Ureter (tissue), 1 donor: ENCODE data around the gene UTP4. TPM values are rescaled to one million over a fixed set of nuclear protein-coding genes. Genes with fewer than 3 reads are reported as not detected.
"Not testable (repeated sequence)": the region's sequence is repeated elsewhere in the genome, so short reads cannot be mapped to it uniquely, and the experiment has no call there.

ENCODE experiments used
- DNase-seq: peaks from one replicate; pipeline ENCODE4 v3.0.0-alpha.2; 2020; ENCODE audit warnings: low spot score
- total RNA-seq: library from RNA; stranded (reverse); gene quantifications from one replicate; pipeline ENCODE4 v1.2.4, GENCODE V29; 2023
- donor health status: DM: yes; HTN: yes; CAD: no.

The UTP4 gene
- total RNA-seq, 1 donor from 2014 or later: 47.4 TPM

GRCh38 chr16:69110406-69110805, 22.0 kb upstream of the UTP4 start:
- no peak for DNase-seq

GRCh38 chr16:69111216-69111875, 21.1 kb upstream of the UTP4 start:
- no peak for DNase-seq

GRCh38 chr16:69111876-69112230, 20.6 kb upstream of the UTP4 start:
- DNase-seq: no peak

- DNase-seq: no peak
Observed at GRCh38 chr16:69112285-69113129, 19.9 kb upstream of the UTP4 start.

DNA sequence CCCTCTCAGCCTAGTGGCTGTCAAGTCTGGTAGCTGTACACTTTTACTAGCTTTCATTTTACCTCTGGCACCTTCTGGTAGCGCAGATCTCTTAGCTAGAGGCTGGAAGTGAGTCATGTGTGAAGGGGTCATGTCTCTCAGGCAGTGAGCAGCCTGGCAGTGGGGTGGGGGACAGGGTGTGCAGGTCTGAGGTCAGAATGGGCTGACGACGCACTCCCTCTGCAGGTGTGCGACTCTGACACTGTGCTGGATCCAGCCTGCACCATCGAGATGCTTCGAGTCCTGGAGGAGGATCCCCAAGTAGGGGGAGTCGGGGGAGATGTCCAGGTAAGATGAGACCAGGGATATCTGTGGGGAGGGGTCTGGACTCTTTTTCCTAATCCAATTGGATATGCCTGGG, 19.2 kb upstream of the UTP4 start:
- no peak for DNase-seq

DNA sequence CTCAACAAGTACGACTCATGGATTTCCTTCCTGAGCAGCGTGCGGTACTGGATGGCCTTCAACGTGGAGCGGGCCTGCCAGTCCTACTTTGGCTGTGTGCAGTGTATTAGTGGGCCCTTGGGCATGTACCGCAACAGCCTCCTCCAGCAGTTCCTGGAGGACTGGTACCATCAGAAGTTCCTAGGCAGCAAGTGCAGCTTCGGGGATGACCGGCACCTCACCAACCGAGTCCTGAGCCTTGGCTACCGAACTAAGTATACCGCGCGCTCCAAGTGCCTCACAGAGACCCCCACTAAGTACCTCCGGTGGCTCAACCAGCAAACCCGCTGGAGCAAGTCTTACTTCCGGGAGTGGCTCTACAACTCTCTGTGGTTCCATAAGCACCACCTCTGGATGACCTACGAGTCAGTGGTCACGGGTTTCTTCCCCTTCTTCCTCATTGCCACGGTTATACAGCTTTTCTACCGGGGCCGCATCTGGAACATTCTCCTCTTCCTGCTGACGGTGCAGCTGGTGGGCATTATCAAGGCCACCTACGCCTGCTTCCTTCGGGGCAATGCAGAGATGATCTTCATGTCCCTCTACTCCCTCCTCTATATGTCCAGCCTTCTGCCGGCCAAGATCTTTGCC, 18.0 kb upstream of the UTP4 start:
- no peak for DNase-seq

- no peak for DNase-seq
Observed at GRCh38 chr16:69114976-69115355, 17.5 kb upstream of the UTP4 start.

DNA sequence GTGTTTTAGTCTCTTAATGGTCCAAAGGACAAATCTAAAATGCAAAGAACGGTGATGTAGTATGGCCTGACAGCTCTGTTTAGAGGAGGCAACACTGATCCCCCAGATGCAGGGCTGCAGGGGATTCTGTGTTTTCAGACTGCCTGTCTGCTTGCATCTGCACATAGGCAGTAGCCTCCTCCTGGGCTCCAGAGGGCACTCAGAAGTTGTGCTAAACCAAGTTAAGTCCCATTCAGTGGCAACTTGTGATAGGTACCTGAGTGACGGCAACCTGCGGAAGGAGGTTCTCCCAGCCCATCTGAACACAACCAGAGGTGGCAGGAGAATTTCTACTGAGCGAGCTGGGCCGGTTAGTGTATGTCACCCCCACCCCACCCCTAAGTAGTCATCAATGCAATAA, 17.1 kb upstream of the UTP4 start:
- no peak for DNase-seq

DNA sequence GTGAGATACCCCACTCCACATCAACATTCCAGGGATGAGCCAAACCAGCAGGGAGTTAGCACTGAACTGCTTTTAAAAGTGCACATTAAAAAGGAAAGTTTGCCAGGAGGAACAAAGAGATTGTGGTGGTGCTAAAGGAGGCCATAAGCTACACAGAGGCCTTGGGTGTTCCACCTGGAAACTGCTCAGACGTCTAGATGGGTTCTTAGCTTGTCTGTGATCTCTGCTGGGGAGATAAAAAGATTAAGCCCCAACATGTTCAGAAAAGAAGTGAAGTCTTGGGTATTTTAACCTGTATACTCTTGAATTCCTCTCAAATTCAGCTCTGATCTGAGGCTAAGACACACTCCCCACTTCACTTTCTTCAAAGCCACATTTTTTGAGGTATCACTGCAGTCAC, 16.6 kb upstream of the UTP4 start:
- DNase-seq: no peak

- DNase-seq: no peak
Observed at GRCh38 chr16:69116256-69116875, 16.1 kb upstream of the UTP4 start.

DNA sequence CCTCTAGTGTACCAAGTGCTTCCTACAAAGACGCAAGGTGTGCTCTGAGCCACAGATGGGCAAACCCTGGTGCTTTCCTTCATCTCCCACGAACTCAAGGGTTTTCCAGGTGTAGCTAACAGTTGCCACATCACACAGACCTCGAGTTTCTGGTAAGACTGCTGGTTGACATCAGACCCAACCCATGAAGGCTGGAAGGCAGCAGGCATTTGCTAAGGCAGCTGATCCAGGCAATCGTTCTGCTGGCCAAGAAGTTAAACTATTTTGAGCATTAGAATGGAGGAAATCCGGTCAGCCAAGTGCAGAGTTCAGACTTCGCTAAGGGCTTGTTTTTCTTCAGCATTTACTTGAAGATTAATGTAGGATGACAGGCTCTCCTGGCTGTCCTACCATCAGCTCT, 15.5 kb upstream of the UTP4 start:
- no peak for DNase-seq

- no peak for DNase-seq
Observed at GRCh38 chr16:69118468-69118867, 14.0 kb upstream of the UTP4 start.

DNA sequence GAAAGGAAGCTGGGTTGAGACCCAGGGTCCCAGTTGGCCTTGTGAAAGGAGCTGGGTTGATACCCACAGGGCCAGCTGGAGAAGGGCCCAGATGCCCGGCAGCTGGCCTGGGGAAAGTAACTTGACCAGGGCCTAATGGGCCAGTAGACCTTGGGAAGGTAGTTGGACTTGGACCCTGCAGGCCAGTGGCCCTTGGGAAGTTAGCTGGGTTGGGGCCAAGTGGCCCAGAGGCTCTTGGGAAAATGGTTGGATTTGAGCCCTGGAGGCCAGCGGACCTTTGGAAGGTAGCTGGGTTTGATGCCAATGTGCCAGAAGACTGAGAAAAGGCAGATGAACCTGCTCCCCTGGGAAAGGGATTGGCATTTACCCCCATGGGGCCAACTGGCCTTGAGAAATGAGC, 13.5 kb upstream of the UTP4 start:
- no peak for DNase-seq

GRCh38 chr16:69119536-69119935, 12.9 kb upstream of the UTP4 start:
- no peak for DNase-seq

- DNase-seq: no peak
Observed at GRCh38 chr16:69120096-69120664, 12.3 kb upstream of the UTP4 start.

- no peak for DNase-seq
Observed at GRCh38 chr16:69123910-69124309, 8.5 kb upstream of the UTP4 start.

GRCh38 chr16:69124406-69124805, 8.0 kb upstream of the UTP4 start:
- not testable (repeated sequence) for DNase-seq

DNA sequence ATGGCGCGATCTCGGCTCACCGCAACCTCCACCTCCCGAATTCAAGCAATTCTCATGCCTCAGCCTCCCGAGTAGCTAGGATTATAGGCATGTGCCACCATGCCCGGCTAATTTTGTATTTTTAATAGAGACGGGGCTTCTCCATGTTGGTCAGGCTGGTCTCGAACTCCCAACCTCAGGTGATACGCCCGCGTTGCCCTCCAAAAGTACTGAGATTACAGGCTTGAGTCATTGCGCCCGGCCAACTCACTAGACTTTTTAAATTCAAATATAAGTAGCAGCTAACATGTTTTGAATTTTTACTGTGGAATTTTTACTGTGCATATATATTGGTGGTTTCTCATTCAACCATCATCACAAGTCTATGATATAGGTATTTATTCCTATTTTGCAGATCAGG, 7.5 kb upstream of the UTP4 start:
- DNase-seq: not testable (repeated sequence)

GRCh38 chr16:69126221-69126620, 6.2 kb upstream of the UTP4 start:
- DNase-seq: no peak

DNA sequence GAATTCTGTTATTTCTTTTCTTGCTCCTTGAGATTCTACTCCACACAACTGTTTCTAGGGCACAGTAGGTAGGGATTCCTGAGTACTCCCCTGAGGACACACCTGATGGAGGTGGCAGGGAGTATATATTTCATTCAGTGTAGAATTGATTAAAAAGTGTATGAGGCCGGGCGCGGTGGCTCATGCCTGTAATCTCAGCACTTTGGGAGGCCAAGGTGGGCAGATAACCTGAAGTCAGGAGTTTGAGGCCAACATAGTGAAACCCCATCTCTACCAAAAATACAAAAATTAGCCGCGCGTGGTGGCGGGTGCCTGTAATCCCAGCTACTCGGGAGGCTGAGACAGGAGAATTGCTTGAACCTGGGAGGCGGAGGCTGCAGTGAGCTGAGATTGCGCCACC, 5.6 kb upstream of the UTP4 start:
- not testable (repeated sequence) for DNase-seq

DNA sequence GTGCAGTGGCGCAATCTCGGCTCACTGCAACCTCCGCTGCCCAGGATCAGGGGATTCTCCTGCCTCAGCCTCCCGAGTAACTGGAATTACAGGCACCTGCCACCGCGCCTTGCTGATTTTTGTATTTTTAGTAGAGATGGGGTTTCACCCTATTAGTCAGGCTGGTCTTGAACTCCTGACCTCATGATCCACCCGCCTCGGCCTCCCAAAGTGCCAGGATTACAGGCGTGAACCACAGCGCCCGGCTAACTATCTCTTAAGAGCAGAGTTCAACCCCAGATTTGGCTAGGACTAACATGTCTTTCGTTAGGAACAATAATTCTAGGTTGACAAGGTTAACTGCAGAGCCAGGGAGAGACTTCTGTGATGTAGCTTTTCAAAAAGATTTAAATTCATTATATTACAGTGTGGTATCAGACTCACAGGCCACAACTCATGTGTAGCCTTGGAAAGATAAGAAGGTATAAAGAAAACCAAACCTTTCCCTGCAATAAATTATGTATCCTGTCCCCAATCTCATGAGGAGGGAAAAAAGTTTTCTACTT, 4.4 kb upstream of the UTP4 start:
- DNase-seq: no peak

DNA sequence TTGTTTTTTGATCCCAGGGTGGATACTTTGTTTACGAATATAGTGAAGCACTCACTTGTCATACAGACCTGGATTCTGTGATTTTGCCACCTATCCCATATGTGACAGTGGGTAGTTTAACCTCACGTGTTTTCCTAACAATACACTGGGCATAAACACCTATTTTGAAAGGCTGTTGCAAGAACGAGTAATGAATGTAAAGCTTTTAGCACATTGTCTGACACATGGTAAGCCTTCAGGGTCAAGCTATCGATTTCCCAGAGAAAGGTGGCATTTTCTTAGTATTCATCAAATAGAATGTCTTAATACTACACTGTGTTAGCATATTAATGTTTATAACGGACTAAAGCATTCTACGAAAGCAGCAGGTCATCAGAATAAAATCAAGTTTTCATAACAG, 2.0 kb upstream of the UTP4 start:
- no peak for DNase-seq
